GM21786 (cell line): ENCODE data around the gene MLLT6.
A peak's percentile ranks its signal among the peaks of the same experiment; 100 is the strongest.

Experiments
- ATAC-seq: cut with Tn5 transposase; IDR thresholded peaks from one replicate; pipeline ENCODE4 v1.9.1; 2021; ENCODE audit not compliant: unreplicated experiment

The MLLT6 gene

GRCh38 chr17:38674749-38675615 is 30.1 kb upstream of the MLLT6 start, which contains the start of gene EPOP:
Gene EPOP (minus strand): TSS chr17:38674957. CDS start chr17:38674495, 462 bp downstream.
- peak; percentile 59 for ATAC-seq

GRCh38 chr17:38676706-38677504 is 28.2 kb upstream of the MLLT6 start:
- no peak for ATAC-seq

GRCh38 chr17:38677819-38678218 is 27.3 kb upstream of the MLLT6 start:
- no peak for ATAC-seq

- ATAC-seq: no peak
These were observed 24.0 kb upstream of the MLLT6 start for GRCh38 chr17:38681096-38681495.

GRCh38 chr17:38685491-38685890 is 19.6 kb upstream of the MLLT6 start:
- no peak for ATAC-seq

- ATAC-seq: no peak
These were observed 17.8 kb upstream of the MLLT6 start for GRCh38 chr17:38687286-38687685.

GRCh38 chr17:38690386-38690785 is 14.7 kb upstream of the MLLT6 start:
- ATAC-seq: no peak

- no peak for ATAC-seq
These were observed 13.9 kb upstream of the MLLT6 start for GRCh38 chr17:38691154-38691553.

GRCh38 chr17:38693700-38694329 is 11.3 kb upstream of the MLLT6 start:
- no peak for ATAC-seq

- ATAC-seq: no peak
These were observed 7.8 kb upstream of the MLLT6 start for GRCh38 chr17:38697061-38697820.

GRCh38 chr17:38698760-38699159 is 6.3 kb upstream of the MLLT6 start:
- no peak for ATAC-seq

GRCh38 chr17:38701504-38702165 is 3.4 kb upstream of the MLLT6 start:
- ATAC-seq: peak; percentile 21

GRCh38 chr17:38702166-38702915 is 2.7 kb upstream of the MLLT6 start:
- peak; percentile 23 for ATAC-seq

- ATAC-seq: no peak
These were observed 1.9 kb upstream of the MLLT6 start for GRCh38 chr17:38702916-38703741.

- no peak for ATAC-seq
These were observed 1.1 kb upstream of the MLLT6 start for GRCh38 chr17:38703742-38704605.

GRCh38 chr17:38705523-38705802 is 390 bp downstream of the MLLT6 start:
- no peak for ATAC-seq

- no peak for ATAC-seq
These were observed 881 bp downstream of the MLLT6 start for GRCh38 chr17:38705803-38706504.
